Sigmoid colon (tissue), 4 donors: ENCODE measurements around the gene MKNK1.

Experiments used
- EP300 ChIP-seq, 4 donors: sonication (generic); formaldehyde crosslinking; IDR thresholded peaks; one replicate each; pipeline ENCODE4 v1.6.1; 2017; ENCODE audit warnings: antibody characterized with exemption in 4 of 4
- POLR2AphosphoS5 ChIP-seq, 4 donors: sonication (generic); formaldehyde crosslinking; IDR thresholded peaks; one replicate each; pipeline ENCODE4 v1.6.1; 2017; ENCODE audit warnings: antibody characterized with exemption in 4 of 4
- TF ChIP-seq, protein P1 (sequence below), 4 experiments: fragments of 450-650 bp in 3 of 4; fragments of 200-600 bp in 1 of 4; IDR thresholded peaks; one replicate each; pipeline ENCODE4 v1.5.1; 2016 to 2019; ENCODE audit warnings: antibody characterized with exemption in 4 of 4, mild to moderate bottlenecking in 3 of 4, moderate library complexity in 2 of 4

DNA sequence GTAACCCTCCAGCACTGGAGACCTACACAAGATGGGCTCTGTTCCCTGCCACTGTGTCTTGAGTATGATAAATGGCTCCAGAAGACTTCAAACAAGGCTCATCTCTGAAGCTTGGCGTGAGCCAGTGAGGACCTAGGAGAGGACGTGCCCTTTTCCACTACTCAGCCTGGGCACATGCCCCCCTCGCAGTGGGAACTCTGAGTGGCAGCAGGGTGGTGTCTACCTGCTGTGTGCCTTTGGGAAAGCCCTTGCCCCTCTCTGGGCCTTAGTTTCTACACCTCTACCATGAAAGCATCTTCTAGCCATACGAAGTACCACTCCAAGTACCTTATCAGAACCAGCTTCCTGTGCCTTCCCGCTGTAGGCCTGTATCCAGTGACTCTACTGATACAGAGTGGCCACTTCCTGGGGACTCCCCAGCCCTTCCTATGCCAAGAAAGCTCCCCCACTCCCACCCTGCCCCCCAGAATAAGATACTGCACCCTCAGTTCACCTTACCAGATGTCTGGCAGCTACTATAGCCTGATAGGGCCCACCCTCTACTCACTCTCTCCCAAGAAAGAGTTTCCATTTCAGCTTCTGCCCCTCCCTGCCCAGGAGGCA, 15.7 kb upstream of the MKNK1 start:
- TF ChIP-seq, protein P1, sequence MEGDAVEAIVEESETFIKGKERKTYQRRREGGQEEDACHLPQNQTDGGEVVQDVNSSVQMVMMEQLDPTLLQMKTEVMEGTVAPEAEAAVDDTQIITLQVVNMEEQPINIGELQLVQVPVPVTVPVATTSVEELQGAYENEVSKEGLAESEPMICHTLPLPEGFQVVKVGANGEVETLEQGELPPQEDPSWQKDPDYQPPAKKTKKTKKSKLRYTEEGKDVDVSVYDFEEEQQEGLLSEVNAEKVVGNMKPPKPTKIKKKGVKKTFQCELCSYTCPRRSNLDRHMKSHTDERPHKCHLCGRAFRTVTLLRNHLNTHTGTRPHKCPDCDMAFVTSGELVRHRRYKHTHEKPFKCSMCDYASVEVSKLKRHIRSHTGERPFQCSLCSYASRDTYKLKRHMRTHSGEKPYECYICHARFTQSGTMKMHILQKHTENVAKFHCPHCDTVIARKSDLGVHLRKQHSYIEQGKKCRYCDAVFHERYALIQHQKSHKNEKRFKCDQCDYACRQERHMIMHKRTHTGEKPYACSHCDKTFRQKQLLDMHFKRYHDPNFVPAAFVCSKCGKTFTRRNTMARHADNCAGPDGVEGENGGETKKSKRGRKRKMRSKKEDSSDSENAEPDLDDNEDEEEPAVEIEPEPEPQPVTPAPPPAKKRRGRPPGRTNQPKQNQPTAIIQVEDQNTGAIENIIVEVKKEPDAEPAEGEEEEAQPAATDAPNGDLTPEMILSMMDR (IDR thresholded peaks at IDR 0.05), result no peak
- no peak for TF ChIP-seq EP300 (IDR thresholded peaks at IDR 0.05)
- no peak for TF ChIP-seq POLR2AphosphoS5 (IDR thresholded peaks at IDR 0.05)
